Adrenal gland (tissue), 5 donors: ENCODE measurements around the gene SORL1.

Experiments
- CTCF ChIP-seq, 6 experiments: fragments of 450-650 bp in 4 of 6; fragments of 200-600 bp in 2 of 6; sonication (generic) in 1 of 6; IDR thresholded peaks; 1 replicate in 5 of 6; 2 replicates in 1 of 6; pipeline versions ENCODE4 v1.5.1 to v1.8.0; 2016 to 2021; ENCODE audit warnings: antibody characterized with exemption in 6 of 6, mild to moderate bottlenecking in 2 of 6, moderate library complexity in 1 of 6
- POLR2A ChIP-seq, 2 donors: fragments of 450-650 bp; IDR thresholded peaks; one replicate each; pipeline ENCODE4 v1.6.1; 2017; ENCODE audit warnings: antibody characterized with exemption in 2 of 2, mild to moderate bottlenecking in 2 of 2, moderate library complexity in 1 of 2
- donor health status: DM: no; HTN: no; CAD: no.

- TF ChIP-seq POLR2A (IDR thresholded peaks at IDR 0.05) (no peak), CTCF (IDR thresholded peaks at IDR 0.05) (no peak)
Observed at GRCh38 chr11:121459413-121460017, 7.4 kb downstream of the SORL1 start.
